GM19328 (cell line): ENCODE results near the gene IGF2R.
"Not testable (repeated sequence)": the region's sequence is repeated elsewhere in the genome, so short reads cannot be mapped to it uniquely, and the experiment has no call there.

Experiments used
- ATAC-seq: cut with Tn5 transposase; IDR thresholded peaks from one replicate; pipeline ENCODE4 v1.9.1; 2021; ENCODE audit warnings: mild to moderate bottlenecking, moderate library complexity; ENCODE audit not compliant: unreplicated experiment

IGF2R gene

GRCh38 chr6:159968295-159969203 is at the start of gene IGF2R:
IGF2R (plus strand) TSS chr6:159969082; CDS start chr6:159969247, 165 bp downstream.
- peak; percentile 89 for ATAC-seq

DNA sequence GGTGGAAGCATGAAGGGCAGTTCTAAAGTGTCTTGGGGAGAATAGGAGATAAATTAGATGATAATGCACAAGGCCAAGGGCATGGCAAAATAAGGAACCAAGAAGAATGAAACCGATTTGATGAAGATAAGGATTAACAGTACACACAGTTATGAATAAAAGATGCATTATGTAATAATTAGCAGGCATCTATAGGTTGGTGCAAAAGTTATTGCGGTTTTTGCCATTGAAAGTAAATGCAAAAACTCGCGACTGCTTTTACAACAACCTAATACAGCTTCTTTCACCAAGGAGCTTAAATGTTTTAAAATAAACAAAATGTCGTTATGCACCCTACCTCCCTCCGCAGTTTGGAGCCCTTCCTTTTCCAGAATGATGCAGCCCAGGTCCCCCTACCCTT is 49.1 kb upstream of the IGF2R start:
- ATAC-seq, result no peak

GRCh38 chr6:159924150-159924549 is 44.7 kb upstream of the IGF2R start:
- ATAC-seq, result not testable (repeated sequence)

- ATAC-seq, result no peak
Measured at GRCh38 chr6:159926542-159927203, 42.2 kb upstream of the IGF2R start.

DNA sequence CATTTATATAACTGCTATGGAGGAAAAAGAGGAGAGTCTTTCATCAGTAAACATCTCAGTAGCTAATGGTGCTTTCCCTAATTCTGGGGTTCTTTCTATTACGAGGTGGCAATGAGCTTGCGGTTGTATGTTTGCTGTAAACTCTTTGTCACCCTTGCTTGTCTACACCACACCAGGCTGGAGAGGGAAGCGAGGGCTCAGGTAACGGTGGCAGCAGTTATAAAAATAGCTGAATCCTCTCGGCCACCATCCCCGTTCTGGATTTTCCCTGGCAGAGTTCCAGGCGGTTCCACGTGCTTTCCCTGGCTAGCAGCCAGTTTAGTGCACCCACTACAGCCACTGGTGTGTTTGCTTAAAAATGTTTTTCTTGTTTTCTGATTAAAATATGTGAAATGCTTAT is 39.1 kb upstream of the IGF2R start:
- no peak for ATAC-seq

DNA sequence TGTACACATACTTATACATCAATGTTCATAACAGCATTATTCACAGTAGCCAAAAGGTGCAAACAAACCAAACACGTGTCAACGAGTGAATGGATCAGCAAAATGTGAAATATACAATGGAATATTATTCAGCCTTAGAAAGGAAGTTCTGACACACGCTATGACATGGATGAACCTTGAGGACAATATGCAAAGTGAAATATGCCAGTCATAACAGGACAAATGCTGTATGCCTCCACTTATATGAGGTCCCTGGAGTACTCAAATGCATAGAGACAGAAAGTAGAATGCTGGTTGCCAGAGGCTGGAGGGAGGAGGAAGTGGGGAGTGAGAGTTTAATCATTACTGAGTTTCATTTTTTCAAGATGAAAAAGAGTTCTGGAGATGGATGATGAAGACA is 37.8 kb upstream of the IGF2R start:
- ATAC-seq, result peak; percentile 87

DNA sequence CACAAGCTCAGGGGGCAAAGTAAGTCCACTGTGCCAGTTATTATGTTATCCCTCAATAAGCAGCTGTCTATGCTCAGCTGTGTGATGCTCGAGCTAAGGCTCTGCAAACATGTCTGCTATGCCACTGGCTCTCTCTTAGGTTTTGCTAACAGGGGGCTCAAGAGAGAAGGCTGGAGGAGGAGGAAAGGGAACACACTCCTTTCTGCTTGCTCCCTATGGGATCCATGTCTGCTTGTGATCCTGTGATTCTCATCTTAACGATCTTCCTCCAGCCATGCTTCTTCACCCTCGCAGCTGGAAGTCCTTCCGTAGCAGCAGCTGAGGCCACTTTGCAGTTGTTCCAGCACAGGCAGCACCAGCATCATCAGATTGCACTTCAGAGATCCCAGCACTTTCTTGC is 37.0 kb upstream of the IGF2R start:
- ATAC-seq, result peak; percentile 19

GRCh38 chr6:159933077-159933476 is 35.8 kb upstream of the IGF2R start:
- ATAC-seq, result no peak

DNA sequence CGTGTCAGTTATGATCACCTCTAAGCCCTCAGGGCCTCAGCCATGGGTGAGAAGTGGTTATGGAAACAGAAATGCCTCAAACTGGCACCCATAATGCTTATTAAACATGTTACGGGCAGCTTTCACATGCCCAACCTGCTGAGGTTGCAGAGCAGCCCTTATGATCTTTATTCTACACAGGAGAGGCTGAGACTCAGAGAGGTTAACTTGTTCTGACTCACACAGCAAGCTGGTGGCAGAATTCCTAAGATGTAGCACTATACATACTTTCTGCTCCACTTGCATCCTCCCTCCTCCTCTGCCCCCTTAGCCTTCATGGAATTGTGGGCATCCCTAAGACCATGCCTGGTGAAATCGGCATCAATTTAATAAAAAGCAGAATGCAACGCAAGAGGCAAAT is 34.7 kb upstream of the IGF2R start:
- no peak for ATAC-seq

DNA sequence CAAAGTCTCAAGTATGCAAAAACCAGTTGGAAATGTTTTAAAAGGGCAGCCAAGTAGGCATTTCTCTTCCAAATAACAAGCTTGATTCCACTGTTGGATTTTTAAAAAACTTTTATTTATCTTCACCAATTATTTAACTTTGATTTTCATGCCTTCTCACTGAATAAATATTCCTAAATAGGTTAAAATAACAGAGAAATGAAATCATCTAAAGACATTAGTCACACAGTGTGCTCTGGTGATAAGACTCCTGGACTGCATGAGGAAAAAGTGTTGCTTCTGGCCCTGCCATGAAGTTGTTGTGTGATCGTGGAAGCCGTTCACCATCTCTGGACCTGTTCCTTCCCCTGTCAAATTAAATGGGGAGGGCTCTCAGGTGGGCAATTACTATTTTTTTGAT is 33.8 kb upstream of the IGF2R start:
- no peak for ATAC-seq

GRCh38 chr6:159935633-159936032 is 33.2 kb upstream of the IGF2R start:
- ATAC-seq, result no peak

GRCh38 chr6:159939591-159940016 is 29.3 kb upstream of the IGF2R start:
- no peak for ATAC-seq

DNA sequence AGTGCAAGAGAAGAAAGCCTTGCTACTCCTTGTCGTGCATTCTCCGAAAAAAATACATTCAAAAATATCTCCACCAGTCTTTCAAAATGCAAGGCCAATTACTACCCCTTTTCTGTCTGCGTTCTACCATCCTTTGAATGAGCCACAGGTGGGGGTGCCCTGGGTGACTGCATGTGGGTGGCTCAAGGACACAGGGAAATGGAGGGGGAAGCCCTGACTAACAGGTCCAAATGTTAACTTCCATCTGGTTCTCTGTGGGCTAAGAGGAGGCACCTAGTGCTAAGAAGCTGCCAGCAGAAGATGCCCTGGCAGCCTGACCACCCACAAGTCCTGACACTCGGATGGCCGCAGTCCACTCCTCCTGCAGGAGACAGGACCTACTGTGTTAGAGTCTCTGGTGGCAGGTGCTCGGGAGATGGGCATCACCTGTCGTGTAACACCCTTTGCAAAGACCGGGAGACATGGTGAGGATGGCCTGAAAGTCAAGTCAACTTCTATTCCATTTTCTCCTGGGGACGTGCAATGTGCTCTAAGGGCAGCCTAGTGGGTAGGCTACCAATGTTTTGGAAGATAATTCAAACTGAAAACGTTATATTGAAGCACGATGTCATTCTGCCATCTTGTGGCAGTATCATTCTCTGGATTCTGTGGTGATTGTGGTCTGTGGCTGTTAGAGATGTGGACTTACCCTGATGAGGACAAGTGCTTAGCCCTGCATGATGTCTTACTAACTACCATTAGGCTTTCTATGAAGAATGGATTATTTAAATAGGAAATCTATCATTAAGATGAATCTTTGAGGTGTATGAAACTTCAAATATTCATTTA is 27.4 kb upstream of the IGF2R start:
- peak; percentile 87 for ATAC-seq

DNA sequence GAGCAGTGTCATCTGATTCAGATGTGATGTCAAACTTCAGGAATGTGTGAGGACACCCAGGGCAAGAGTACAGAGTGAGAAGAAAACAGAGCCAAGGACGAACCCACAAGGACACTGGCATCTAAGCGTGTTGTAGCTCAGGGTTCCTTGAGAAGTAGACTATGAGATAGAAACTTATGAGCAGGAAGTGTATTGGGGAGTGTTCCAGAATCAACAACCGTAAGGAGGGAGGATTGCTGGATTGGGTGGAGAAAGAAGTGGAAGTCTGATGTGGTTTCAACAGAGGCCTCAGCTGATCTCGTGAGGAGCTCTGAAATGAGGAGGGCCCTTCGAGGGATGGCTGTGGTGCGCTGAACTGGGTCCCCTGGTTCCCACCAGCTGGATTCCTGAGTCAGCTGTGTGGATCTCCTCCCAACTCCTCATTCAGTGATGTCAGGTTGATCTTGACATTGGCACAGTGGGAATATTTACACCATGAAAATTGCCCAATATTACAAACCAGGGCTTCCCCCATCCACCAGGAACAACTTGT is 25.7 kb upstream of the IGF2R start:
- ATAC-seq, result no peak

GRCh38 chr6:159943968-159944598 is 24.8 kb upstream of the IGF2R start:
- no peak for ATAC-seq

DNA sequence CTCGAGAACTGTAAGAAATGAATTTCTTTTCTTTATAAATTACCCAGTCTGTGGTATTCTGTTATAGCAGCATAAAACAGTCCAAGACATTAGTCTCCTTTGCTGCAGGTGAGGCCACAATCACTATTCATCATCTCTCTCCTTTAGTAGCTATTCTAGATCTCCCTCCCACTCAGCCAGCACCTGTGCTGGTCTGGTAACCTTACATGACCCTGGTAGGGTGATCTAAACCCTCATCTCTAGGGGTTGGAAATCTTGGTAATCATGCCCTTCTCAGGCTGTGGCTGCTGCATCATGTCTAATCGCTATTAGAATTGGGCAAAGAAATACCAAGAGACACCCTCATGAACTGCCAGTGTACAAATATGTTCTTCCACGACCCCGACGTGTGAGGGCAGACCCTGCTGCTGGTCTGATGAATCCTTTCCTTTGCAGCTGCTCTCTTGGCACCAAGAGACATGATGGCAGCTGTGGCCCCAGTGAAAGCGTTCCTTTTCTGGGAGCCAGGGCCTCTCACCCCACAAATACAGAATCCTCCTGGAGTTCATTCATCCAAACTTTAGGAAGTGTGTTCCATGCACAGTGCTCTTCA is 23.0 kb upstream of the IGF2R start:
- no peak for ATAC-seq

- ATAC-seq, result no peak
Measured at GRCh38 chr6:159946912-159947311, 22.0 kb upstream of the IGF2R start.

GRCh38 chr6:159948199-159948598 is 20.7 kb upstream of the IGF2R start:
- ATAC-seq, result no peak

DNA sequence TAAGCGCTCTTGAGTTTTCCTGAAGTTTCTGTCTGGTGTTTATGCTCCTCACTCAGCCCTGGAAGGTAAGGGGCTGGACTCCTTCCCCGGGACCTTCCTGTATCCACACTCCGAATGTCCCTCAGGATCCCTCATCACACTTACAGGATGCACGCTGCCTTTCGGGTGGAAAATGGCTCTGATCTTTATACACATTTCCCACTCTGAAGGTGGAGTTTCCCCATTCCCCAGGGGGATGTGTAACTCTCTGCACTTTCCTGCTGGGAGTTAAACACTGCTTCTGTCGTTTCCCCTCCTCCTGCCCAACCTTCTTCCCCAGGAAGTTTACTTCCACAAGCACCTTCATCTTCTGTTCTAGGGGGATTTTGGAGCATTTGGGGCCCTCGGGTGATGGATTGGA is 17.1 kb upstream of the IGF2R start:
- no peak for ATAC-seq

DNA sequence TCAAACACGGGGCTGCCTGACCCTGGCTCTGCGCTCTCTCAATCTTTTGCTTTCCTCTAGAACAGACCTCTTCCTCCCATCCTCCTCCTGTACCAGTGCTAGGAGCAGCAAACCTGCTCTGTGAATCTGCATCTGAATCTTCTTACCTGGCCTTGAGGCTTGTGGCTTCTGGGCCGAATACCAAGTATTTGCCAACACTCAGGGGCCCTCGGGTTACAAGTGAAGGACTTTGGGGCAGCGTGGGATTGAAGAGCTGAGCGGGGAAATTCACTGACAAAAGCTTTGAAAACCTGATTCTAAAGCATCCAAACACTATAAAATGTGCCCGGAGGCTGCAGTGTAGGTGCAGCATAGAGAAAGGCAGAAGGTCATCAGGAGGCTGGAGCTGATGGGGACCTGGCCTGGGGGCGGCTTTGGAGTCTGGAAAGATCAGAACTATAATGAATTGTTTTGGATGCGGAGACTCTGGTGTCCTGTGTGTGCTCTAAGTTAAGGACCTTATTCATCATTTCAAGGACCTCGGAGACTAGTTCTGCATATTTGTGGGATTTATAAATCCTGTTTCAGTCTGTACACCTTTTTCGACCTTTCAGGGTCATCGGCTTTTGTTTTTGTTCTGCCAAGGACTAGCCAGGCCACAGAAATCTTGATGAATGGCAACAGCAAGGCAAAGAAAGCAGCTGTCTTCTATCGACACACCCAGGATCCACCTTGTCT is 16.4 kb upstream of the IGF2R start:
- no peak for ATAC-seq
